ENCODE data around the gene SUGCT.
A peak's percentile ranks its signal among the peaks of the same experiment; 100 is the strongest.
"Not testable (repeated sequence)": the region's sequence is repeated elsewhere in the genome, so short reads cannot be mapped to it uniquely, and the experiment has no call there.

The SUGCT gene

GRCh38 chr7:40248681-40249080 lies 113.9 kb downstream of the SUGCT start:
- no peak for DNase-seq
- no peaks in the 10 kb centered on the region for H3K27me3 ChIP-seq (replicated peaks)
- no peaks in the 10 kb centered on the region for H3K36me3 ChIP-seq (replicated peaks)
- no peak for TF ChIP-seq CTCF (IDR thresholded peaks at IDR 0.05; ENCODE audit: low read depth, low read length, missing control alignments)
- in situ Hi-C loops (cut with HindIII; ENCODE audit: low pct_ligation_motif_present, low sequenced_read_pairs), result no loop called here
- no peak overlapping the region for H3K27ac ChIP-seq
- H3K4me3 ChIP-seq (ENCODE audit: low read depth, low read length), result no peak overlapping the region

GRCh38 chr7:40253444-40253843 lies 118.6 kb downstream of the SUGCT start:
- peak; percentile 17 for TF ChIP-seq CTCF (IDR thresholded peaks at IDR 0.05; ENCODE audit: low read depth, low read length, missing control alignments)

GRCh38 chr7:40263752-40264390 lies 129.1 kb downstream of the SUGCT start:
- DNase-seq, result no peak
- Histone ChIP-seq H3K4me3 (ENCODE audit: low read depth, low read length) (no peak overlapping the region), H3K27me3 (replicated peaks) (no peaks in the 10 kb centered on the region), H3K27ac (no peak overlapping the region), H3K36me3 (replicated peaks) (no peaks in the 10 kb centered on the region)
- TF ChIP-seq CTCF (IDR thresholded peaks at IDR 0.05; ENCODE audit: low read depth, low read length, missing control alignments), result no peak
- in situ Hi-C loops (cut with HindIII; ENCODE audit: low pct_ligation_motif_present, low sequenced_read_pairs), result no loop called here

More at GRCh38 chr7:40253444-40253843, 118.6 kb downstream of the SUGCT start:
- DNase-seq; H3K27ac ChIP-seq; H3K36me3 ChIP-seq (replicated peaks); H3K4me3 ChIP-seq (ENCODE audit: low read depth, low read length); in situ Hi-C loops (cut with HindIII; ENCODE audit: low pct_ligation_motif_present, low sequenced_read_pairs); H3K27me3 ChIP-seq (replicated peaks): not testable (repeated sequence)

GRCh38 chr7:40267583-40267982 lies 132.8 kb downstream of the SUGCT start:
- in situ Hi-C loops (cut with HindIII; ENCODE audit: low pct_ligation_motif_present, low sequenced_read_pairs), result no loop called here

GRCh38 chr7:40268810-40269209 lies 134.0 kb downstream of the SUGCT start:
- DNase-seq; H3K4me3 ChIP-seq (ENCODE audit: low read depth, low read length); H3K27me3 ChIP-seq (replicated peaks); H3K27ac ChIP-seq; in situ Hi-C loops (cut with HindIII; ENCODE audit: low pct_ligation_motif_present, low sequenced_read_pairs); H3K36me3 ChIP-seq (replicated peaks): not testable (repeated sequence)

More at GRCh38 chr7:40267583-40267982, 132.8 kb downstream of the SUGCT start:
- Histone ChIP-seq H3K27ac (no peak overlapping the region), H3K27me3 (replicated peaks) (no peaks in the 10 kb centered on the region), H3K4me3 (ENCODE audit: low read depth, low read length) (no peak overlapping the region), H3K36me3 (replicated peaks) (no peaks in the 10 kb centered on the region)
- no peak for DNase-seq
- TF ChIP-seq CTCF (IDR thresholded peaks at IDR 0.05; ENCODE audit: low read depth, low read length, missing control alignments), result no peak

GRCh38 chr7:40276061-40276460 lies 141.3 kb downstream of the SUGCT start:
- DNase-seq, result no peak
- no peaks in the 10 kb centered on the region for H3K27me3 ChIP-seq (replicated peaks)
- in situ Hi-C loops (cut with HindIII; ENCODE audit: low pct_ligation_motif_present, low sequenced_read_pairs), result no loop called here
- H3K27ac ChIP-seq, result no peak overlapping the region
- H3K36me3 ChIP-seq (replicated peaks), result no peaks in the 10 kb centered on the region
- TF ChIP-seq CTCF (IDR thresholded peaks at IDR 0.05; ENCODE audit: low read depth, low read length, missing control alignments), result no peak
- no peak overlapping the region for H3K4me3 ChIP-seq (ENCODE audit: low read depth, low read length)
